Testis (tissue), 3 donors: ENCODE measurements around the gene TBC1D24. TPM values are rescaled to one million over a fixed set of nuclear protein-coding genes. Genes with fewer than 3 reads are reported as not detected.
A peak's percentile ranks its signal among the peaks of the same experiment; 100 is the strongest.
"Not testable (repeated sequence)": the region's sequence is repeated elsewhere in the genome, so short reads cannot be mapped to it uniquely, and the experiment has no call there.

Experiments
- DNase-seq: peaks from one replicate; pipeline ENCODE4 v3.0.0-alpha.2; 2019
- H3K27ac ChIP-seq, 2 donors: fragments of 200-600 bp; sonication (generic); one replicate each; pipeline ENCODE4 v1.5.1; 2019
- H3K27me3 ChIP-seq: fragments of 200-600 bp; sonication (generic); one replicate; pipeline ENCODE4 v1.5.1; 2019
- H3K36me3 ChIP-seq: fragments of 200-600 bp; sonication (generic); one replicate; pipeline ENCODE4 v1.5.1; 2017; ENCODE audit warnings: low read depth; ENCODE audit errors: missing control alignments
- H3K4me1 ChIP-seq: fragments of 200-600 bp; sonication (generic); one replicate; pipeline ENCODE4 v1.5.1; 2019
- H3K4me3 ChIP-seq, 2 donors: fragments of 200-600 bp; sonication (generic); one replicate each; pipeline ENCODE4 v1.5.1; 2017 to 2019
- H3K9me3 ChIP-seq: fragments of 200-600 bp; sonication (generic); one replicate; pipeline ENCODE4 v1.5.1; 2017
- CTCF ChIP-seq, 3 experiments: fragments of 450-650 bp in 2 of 3; fragments of 200-600 bp in 1 of 3; sonication (generic) in 1 of 3; IDR thresholded peaks; one replicate each; pipeline ENCODE4 v1.5.1; 2016 to 2019; ENCODE audit warnings: antibody characterized with exemption in 3 of 3, mild to moderate bottlenecking in 2 of 3, moderate library complexity in 1 of 3
- POLR2A ChIP-seq: fragments of 450-650 bp; IDR thresholded peaks from one replicate; pipeline ENCODE4 v1.6.1; 2017; ENCODE audit warnings: antibody characterized with exemption, mild to moderate bottlenecking, moderate library complexity
- WGBS, 2 donors: methylation state at CpG; one replicate each; pipeline ENCODE4 v1.1.5; 2018; 5-methylcytosine and 5-hydroxymethylcytosine counted together
- intact Hi-C: fragments of 100-400 bp; cut with DNase I; formaldehyde crosslinking; loops from one replicate; pipeline ENCODE4 v1.15.1; 2023; ENCODE audit warnings: low total_unique reads
- polyA plus RNA-seq: library from polyadenylated mRNA; stranded (reverse); fragments of 350-450 nt; fragmentation: Illumina TruSeq; extraction: RNeasy Lipid Tissue Mini Kit (QIAGEN cat#74804); gene quantifications from one replicate; pipeline ENCODE4 v1.2.3, GENCODE V29; 2014; ENCODE audit warnings: low read depth, low replicate concordance; ENCODE audit not compliant: insufficient read depth
- total RNA-seq, 2 donors: library from RNA; depleted of rRNA; stranded (reverse); fragments of >200 nt; gene quantifications; one replicate each; pipeline ENCODE4 v1.2.3, GENCODE V29; 2016

Gene TBC1D24
- total and polyA plus RNA-seq, 3 donors from 2014 or later, result 5.3 to 13.5 (median 11.2) TPM

DNA sequence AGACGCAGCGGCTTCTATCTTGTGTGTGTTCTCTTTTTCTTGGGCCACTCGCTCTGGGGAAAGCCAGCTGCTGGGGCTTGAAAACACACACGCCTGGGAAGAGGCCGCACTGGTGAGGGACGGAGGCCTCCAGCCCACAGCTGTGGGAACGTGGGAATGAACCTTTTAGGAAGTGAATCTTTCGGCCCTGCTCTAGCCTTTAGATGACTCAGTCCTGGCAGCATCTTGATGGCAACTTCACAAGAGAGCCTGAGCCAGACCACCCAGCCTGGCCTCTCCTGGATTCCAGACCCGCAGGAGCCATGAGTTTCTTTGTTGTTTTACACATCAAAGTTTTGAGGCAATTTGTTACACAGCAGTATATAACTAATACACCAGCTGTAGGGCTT lies 60.7 kb downstream of the TBC1D24 start:
- peak; percentile 47 for DNase-seq
- Histone ChIP-seq H3K4me3 (no peak overlapping the region), H3K9me3 (no peaks in the 10 kb centered on the region), H3K36me3 (no peaks in the 10 kb centered on the region), H3K27me3 (no peaks in the 10 kb centered on the region), H3K4me1 (peaks cover 9% of the 10 kb centered on the region), H3K27ac (peak overlapping the region in 1 of 2 donors; percentile 81)
- TF ChIP-seq CTCF (IDR thresholded peaks at IDR 0.05) (no peak), POLR2A (no peak)
- 56 to 77% methylated on average over 9 of the region's 9 CpGs for WGBS, 2 donors
- intact Hi-C loops, result no loop called here

GRCh38 chr16:2537451-2538379 lies 62.8 kb downstream of the TBC1D24 start, which contains the start of gene PDPK1:
PDPK1 (plus strand) TSS chr16:2538021; CDS start chr16:2538113, 92 bp downstream.
- Histone ChIP-seq H3K4me1 (peaks cover 12% of the 10 kb centered on the region), H3K27me3 (no peaks in the 10 kb centered on the region), H3K9me3 (no peaks in the 10 kb centered on the region), H3K4me3 (peak within 1 kb of the TSS; percentile 67 to 85), H3K36me3 (no peaks in the 10 kb centered on the region), H3K27ac (peak within 1 kb of the TSS; percentile 55 to 82)
- WGBS, 2 donors, result 1 to 2% methylated on average over 9 to 79 of the region's 126 CpGs
- DNase-seq, result peak; percentile 96
- no peak for TF ChIP-seq CTCF (IDR thresholded peaks at IDR 0.05)
- no peak for TF ChIP-seq POLR2A
- intact Hi-C loops, result no loop called here

- H3K27ac ChIP-seq, intact Hi-C loops, DNase-seq, H3K27me3 ChIP-seq, H3K4me3 ChIP-seq, H3K9me3 ChIP-seq, H3K36me3 ChIP-seq: not testable (repeated sequence)
- peaks cover 12% of the 10 kb centered on the region for H3K4me1 ChIP-seq
- WGBS, 2 donors, result 59 to 68% methylated on average over 24 of the region's 24 CpGs
Observed at GRCh38 chr16:2539192-2539844, 64.4 kb downstream of the TBC1D24 start.

- H3K27me3 ChIP-seq, intact Hi-C loops, H3K9me3 ChIP-seq, H3K27ac ChIP-seq, H3K4me3 ChIP-seq, H3K36me3 ChIP-seq: not testable (repeated sequence)
- peak; percentile 16 to 34 (median 24) for TF ChIP-seq CTCF (IDR thresholded peaks at IDR 0.05)
- peak; percentile 75 for DNase-seq
- peaks cover 12% of the 10 kb centered on the region for H3K4me1 ChIP-seq
- 32 to 37% methylated on average over 12 to 14 of the region's 14 CpGs for WGBS, 2 donors
Observed at GRCh38 chr16:2539845-2540458, 65.0 kb downstream of the TBC1D24 start.

- H3K9me3 ChIP-seq, H3K27ac ChIP-seq, H3K36me3 ChIP-seq, H3K27me3 ChIP-seq, DNase-seq, intact Hi-C loops, H3K4me3 ChIP-seq: not testable (repeated sequence)
- H3K4me1 ChIP-seq, result peaks cover 12% of the 10 kb centered on the region
- 60 to 74% methylated on average over 4 of the region's 4 CpGs for WGBS, 2 donors
Observed at GRCh38 chr16:2540912-2541311, 66.0 kb downstream of the TBC1D24 start.

DNA sequence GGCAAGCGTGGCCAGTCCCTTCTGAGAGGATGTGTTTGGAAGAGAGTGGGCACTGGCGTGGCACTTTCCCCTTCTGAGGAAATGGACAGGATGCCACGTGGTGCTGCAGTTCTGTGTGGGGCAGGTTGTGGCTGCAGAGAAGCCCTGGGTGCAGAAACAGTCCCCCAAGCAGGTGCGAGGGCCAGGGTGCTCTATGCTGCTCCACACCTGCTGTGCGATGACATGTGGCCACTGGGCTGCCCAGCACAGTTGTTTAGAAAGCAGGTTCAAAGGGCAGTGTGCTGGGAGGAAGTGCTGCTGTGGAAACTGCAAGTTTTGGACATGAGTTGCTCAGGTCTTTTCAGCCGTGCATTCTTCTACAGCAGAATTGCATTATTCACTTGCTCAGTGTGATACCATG lies 66.5 kb downstream of the TBC1D24 start:
- peaks cover 12% of the 10 kb centered on the region for H3K4me1 ChIP-seq
- H3K9me3 ChIP-seq, H3K36me3 ChIP-seq, intact Hi-C loops, DNase-seq, H3K27me3 ChIP-seq, H3K27ac ChIP-seq, H3K4me3 ChIP-seq: not testable (repeated sequence)
- WGBS, 2 donors, result 44 to 56% methylated on average over 1 to 6 of the region's 6 CpGs

DNA sequence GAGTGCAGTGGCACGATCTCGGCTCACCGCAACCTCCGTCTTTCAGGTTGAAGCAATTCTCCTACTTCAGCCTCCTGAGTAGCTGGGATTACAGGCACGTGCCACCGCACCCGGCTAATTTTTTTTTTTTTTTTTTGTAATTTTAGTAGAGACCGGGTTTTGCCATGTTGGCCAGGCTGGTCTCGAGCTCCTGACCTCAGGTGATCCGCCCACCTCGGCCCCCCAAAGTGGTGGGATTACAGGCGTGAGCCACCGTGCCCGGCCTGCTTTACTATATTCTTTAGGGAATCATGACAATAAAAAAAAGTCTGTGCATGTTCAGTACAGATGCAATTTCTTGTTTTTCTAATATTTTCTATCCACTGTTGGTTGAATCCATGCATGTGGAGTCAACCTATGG lies 68.8 kb downstream of the TBC1D24 start:
- H3K4me3 ChIP-seq, DNase-seq, intact Hi-C loops, H3K27me3 ChIP-seq, H3K27ac ChIP-seq, H3K36me3 ChIP-seq, H3K9me3 ChIP-seq: not testable (repeated sequence)
- H3K4me1 ChIP-seq, result peaks cover 12% of the 10 kb centered on the region
- 76 to 77% methylated on average over 14 of the region's 14 CpGs for WGBS, 2 donors

DNA sequence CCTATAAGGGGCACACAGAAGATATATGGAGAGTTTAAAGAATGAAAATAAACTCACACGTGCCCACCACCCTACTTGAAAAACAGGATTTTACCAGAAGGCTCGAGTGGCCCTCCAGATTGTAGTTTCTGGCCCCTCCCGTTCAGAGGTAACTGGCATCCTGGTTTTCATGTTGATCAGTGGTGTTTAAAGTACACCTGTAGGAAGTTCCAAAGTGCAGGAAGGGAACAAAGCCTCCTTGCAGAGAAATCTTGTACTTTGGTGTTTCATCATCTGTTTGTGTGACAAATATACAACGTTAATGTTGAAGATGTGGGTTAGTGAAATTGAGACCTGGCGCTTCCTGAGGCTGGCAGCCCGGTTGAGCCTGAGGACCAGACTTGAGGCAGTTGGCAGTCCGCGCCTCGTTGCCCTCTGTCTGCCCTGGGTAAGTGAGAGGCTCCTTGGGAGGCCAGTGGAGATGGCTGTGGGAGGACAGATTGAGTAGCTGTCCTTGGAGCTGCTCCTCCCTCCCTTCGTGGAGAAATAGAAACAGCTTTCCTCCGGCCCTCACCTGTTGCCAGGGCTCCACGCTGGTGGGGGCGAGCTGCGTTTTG lies 75.5 kb downstream of the TBC1D24 start:
- no CpG with 5 or more reads among the region's 14 CpGs for WGBS, 2 donors
- H3K27me3 ChIP-seq, H3K4me1 ChIP-seq, H3K27ac ChIP-seq, H3K36me3 ChIP-seq, DNase-seq, H3K4me3 ChIP-seq, intact Hi-C loops, H3K9me3 ChIP-seq: not testable (repeated sequence)
